Measurements from ENCODE around the gene XRCC3.

The XRCC3 gene

DNA sequence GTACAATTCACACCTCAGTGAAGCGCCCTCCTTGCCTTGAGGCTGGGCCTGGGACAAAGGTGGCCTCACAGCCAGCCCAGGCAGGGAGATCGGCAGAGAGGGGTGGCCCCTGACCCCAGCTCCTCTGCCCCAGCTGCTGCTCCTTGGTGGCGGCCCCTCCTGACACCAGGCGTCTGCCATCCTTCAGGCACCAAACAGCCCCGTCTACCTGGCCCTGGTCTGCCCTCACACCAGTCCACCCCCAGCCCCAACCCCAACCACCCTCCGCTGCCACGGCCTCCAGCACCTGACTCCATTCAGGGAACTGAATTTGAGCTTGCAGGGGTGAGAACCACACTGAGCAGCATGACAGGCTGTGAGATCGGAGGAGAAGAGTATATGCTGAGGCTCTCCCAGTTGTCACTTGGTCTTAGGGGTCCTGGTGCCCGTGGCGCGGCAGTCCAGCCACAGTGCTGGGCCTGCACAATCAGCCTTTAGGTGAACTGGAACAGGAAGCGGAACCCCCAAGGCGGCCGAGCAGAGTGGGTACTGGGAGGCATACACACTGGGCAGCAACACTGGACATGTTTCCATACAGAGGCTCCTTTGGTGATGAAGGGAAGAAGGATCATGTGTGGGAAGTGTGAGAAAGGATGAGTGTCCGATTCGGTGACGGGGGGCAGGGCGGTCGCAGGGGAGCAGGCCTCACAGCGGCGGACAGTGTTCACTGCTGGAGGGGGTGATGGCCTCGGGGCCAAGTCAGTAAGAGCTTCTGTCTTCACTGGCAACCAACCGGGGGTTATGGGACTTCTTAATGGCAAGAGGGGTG, 19.0 kb upstream of the XRCC3 start:
- TF ChIP-seq MYC (IDR thresholded peaks at IDR 0.05; ENCODE audit: low read depth, low read length) (no peak), POLR2A (IDR thresholded peaks at IDR 0.05; ENCODE audit: extremely low read depth, insufficient read length) (no peak)
- TF ChIP-seq, protein P1, sequence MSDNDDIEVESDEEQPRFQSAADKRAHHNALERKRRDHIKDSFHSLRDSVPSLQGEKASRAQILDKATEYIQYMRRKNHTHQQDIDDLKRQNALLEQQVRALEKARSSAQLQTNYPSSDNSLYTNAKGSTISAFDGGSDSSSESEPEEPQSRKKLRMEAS (IDR thresholded peaks at IDR 0.05; ENCODE audit: low read depth, low read length), result no peak
- TF ChIP-seq, protein P2, sequence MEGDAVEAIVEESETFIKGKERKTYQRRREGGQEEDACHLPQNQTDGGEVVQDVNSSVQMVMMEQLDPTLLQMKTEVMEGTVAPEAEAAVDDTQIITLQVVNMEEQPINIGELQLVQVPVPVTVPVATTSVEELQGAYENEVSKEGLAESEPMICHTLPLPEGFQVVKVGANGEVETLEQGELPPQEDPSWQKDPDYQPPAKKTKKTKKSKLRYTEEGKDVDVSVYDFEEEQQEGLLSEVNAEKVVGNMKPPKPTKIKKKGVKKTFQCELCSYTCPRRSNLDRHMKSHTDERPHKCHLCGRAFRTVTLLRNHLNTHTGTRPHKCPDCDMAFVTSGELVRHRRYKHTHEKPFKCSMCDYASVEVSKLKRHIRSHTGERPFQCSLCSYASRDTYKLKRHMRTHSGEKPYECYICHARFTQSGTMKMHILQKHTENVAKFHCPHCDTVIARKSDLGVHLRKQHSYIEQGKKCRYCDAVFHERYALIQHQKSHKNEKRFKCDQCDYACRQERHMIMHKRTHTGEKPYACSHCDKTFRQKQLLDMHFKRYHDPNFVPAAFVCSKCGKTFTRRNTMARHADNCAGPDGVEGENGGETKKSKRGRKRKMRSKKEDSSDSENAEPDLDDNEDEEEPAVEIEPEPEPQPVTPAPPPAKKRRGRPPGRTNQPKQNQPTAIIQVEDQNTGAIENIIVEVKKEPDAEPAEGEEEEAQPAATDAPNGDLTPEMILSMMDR (IDR thresholded peaks at IDR 0.05; ENCODE audit: low read depth, low read length), result no peak

DNA sequence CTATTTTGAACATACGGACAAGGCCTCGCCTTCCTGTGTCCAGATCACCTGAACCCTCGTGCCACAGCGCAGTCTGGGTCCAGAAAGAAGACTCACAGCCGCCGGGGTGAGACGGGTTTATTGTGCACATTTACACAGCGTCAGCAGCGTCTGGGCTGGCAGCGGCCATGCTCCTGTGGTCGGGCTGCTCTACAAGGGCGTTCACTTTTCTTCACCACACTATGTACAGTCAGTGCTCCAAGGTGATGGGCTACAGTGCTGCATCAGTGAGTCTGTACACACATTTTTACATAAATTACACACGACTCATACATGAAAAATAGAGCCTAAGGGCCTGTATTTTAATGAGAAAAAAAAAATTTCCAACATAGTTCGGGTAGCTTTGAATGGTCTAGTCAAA, 18.4 kb upstream of the XRCC3 start:
- DNase-seq (ENCODE audit: low read depth), result no peak
- TF ChIP-seq MYC (IDR thresholded peaks at IDR 0.05; ENCODE audit: low read depth, low read length) (no peak), POLR2A (IDR thresholded peaks at IDR 0.05; ENCODE audit: extremely low read depth, insufficient read length) (no peak)
- TF ChIP-seq, protein P2 (IDR thresholded peaks at IDR 0.05; ENCODE audit: low read depth, low read length), result no peak
- TF ChIP-seq, protein P1 (IDR thresholded peaks at IDR 0.05; ENCODE audit: low read depth, low read length), result no peak

More for the DNA sequence above, 19.0 kb upstream of the XRCC3 start:
- DNase-seq (ENCODE audit: low read depth), result no peak
- no peak overlapping the region for H3K4me3 ChIP-seq (ENCODE audit: low read depth, low read length)

DNA sequence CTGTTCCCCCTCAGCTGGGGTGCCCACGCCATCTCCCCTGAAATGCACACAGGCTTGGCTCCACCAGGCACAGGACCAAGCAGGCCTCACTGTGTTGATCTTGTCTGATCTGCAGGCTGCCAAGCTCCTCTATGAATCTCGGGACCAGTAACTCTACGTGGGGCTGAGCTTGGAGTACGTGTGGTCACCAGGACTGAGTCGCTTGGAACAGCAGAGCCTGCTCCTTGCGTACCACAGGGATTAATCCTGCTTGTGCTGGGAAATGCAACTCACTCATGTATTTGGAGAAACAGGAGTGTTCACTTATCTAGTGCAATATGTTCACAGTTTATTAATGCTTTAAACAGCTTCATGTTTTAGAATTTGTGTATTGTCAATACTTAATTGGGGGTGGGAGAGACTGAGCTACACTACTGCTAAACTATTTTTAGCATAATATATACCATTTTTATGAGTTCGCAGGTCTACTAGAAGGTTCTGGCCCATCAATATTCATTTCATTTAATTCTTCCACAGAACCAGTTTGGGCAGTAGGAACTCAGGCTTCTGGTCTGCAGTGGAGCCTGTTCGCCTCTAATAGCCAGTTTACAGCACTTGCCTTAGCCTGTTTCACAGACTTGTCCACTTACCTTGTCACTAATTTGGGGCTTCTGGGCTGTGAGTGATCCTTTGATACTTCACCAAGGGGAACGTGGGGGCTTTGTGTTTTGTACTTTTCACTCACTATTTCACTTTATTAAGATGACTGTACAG, 17.8 kb upstream of the XRCC3 start:
- DNase-seq (ENCODE audit: low read depth), result no peak
- TF ChIP-seq, protein P2 (IDR thresholded peaks at IDR 0.05; ENCODE audit: low read depth, low read length), result no peak
- TF ChIP-seq, protein P1 (IDR thresholded peaks at IDR 0.05; ENCODE audit: low read depth, low read length), result no peak
- no peak for TF ChIP-seq MYC (IDR thresholded peaks at IDR 0.05; ENCODE audit: low read depth, low read length)
- no peak for TF ChIP-seq POLR2A (IDR thresholded peaks at IDR 0.05; ENCODE audit: extremely low read depth, insufficient read length)
- H3K4me3 ChIP-seq (ENCODE audit: low read depth, low read length), result no peak overlapping the region

More for the DNA sequence above, 18.4 kb upstream of the XRCC3 start:
- no peak overlapping the region for H3K4me3 ChIP-seq (ENCODE audit: low read depth, low read length)

DNA sequence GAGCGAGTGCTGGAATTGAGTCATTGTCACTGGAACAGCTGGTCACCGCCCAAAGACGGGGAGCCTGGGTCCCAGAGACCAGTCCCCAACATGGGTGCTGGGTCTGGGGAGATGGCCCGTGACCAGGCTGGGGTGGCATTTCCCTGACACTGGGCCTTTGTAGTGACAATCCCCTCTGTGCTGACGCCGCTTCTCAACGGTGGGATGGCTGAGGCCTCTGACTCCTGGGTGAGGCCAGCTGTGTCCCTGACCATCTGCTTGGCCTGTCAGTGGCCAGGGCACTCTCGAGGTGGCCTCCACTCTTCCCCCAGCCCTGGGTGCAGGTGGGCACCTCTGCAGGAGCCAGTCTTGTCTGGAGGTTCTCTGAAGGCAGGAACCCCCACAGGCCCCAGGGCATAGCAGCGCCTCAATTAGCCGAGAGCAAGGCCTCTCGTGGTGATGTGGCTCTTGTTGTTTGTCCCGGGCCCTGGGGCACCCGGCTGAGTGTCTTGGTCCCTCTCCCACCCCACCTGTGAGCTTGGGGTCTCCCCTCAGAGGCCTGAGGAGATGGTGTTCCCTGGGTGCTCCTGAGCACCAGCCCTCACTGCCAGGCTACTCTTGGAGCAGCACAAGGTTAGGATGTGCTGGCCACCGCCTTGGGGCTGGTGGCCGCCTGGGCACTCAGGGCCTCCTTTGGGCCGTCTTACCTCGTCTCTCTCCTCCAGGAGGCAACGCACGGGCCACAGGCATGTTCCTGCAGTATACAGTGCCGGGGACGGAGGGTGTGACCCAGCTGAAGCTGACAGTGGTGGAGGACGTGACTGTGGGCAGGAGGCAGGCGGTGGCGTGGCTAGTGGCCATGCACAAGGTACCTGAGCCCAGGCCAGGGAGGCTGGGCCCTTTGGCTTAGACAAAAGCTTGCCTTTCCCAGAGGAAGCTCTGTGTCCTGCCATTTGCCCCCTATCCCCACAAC, 16.9 kb upstream of the XRCC3 start:
- DNase-seq (ENCODE audit: low read depth), result no peak
- H3K4me3 ChIP-seq (ENCODE audit: low read depth, low read length), result no peak overlapping the region
- TF ChIP-seq MYC (IDR thresholded peaks at IDR 0.05; ENCODE audit: low read depth, low read length) (no peak), POLR2A (IDR thresholded peaks at IDR 0.05; ENCODE audit: extremely low read depth, insufficient read length) (no peak)
- TF ChIP-seq, protein P1 (IDR thresholded peaks at IDR 0.05; ENCODE audit: low read depth, low read length), result no peak
- TF ChIP-seq, protein P2 (IDR thresholded peaks at IDR 0.05; ENCODE audit: low read depth, low read length), result no peak

DNA sequence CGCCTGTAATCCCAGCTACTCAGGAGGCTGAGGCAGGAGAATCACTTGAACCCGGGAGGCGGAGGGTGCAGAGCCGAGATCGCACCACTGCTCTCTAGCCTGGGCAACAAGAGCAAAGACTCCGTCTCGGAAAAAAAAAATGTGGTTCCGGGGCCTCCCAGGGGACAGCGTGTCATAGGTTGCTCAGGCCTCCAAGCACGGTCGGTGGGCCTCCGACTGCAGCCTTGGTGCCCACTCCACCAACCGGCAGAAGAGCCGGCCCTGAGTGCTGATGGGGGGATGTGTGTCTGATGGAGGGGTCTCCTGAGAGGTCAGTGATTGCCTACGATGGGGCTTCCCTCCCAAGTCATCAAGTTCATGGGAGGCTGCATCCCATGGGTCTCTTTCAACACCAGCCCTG, 16.2 kb upstream of the XRCC3 start:
- no peak overlapping the region for H3K4me3 ChIP-seq (ENCODE audit: low read depth, low read length)
- TF ChIP-seq, protein P2 (IDR thresholded peaks at IDR 0.05; ENCODE audit: low read depth, low read length), result no peak
- TF ChIP-seq POLR2A (IDR thresholded peaks at IDR 0.05; ENCODE audit: extremely low read depth, insufficient read length) (no peak), MYC (IDR thresholded peaks at IDR 0.05; ENCODE audit: low read depth, low read length) (no peak)
- TF ChIP-seq, protein P1 (IDR thresholded peaks at IDR 0.05; ENCODE audit: low read depth, low read length), result no peak
- DNase-seq (ENCODE audit: low read depth), result no peak

All from NB4 (cell line).